ENCODE measurements around the gene SLC7A6OS. TPM values are rescaled to one million over a fixed set of nuclear protein-coding genes. Genes with fewer than 3 reads are reported as not detected.

Gene SLC7A6OS
- total RNA-seq, 1 donor from 2014 or later, result 23.3 TPM

GRCh38 chr16:68297908-68298307 lies 12.8 kb downstream of the SLC7A6OS start:
- Mint-ChIP-seq H3K9me3 (no peaks in the 10 kb centered on the region), H3K27ac (peak overlapping the region; percentile 88), H3K27me3 (ENCODE audit: low read depth) (no peaks in the 10 kb centered on the region), H3K4me3 (no peak overlapping the region), H3K4me1 (peaks cover 34% of the 10 kb centered on the region), H3K36me3 (peaks cover 25% of the 10 kb centered on the region)
- DNase-seq (ENCODE audit: low spot score in 2 of 2, unreplicated experiment in 2 of 2), result no peak
- no peak for TF ChIP-seq CTCF (IDR thresholded peaks at IDR 0.05; ENCODE audit: unreplicated experiment)

- no peak for DNase-seq (ENCODE audit: low spot score in 2 of 2, unreplicated experiment in 2 of 2)
- no peak for TF ChIP-seq CTCF (IDR thresholded peaks at IDR 0.05; ENCODE audit: unreplicated experiment)
- no peak overlapping the region for H3K27ac Mint-ChIP-seq
- no peak overlapping the region for H3K4me3 Mint-ChIP-seq
- H3K9me3 Mint-ChIP-seq, result no peaks in the 10 kb centered on the region
- peaks cover 34% of the 10 kb centered on the region for H3K4me1 Mint-ChIP-seq
- H3K27me3 Mint-ChIP-seq (ENCODE audit: low read depth), result no peaks in the 10 kb centered on the region
- peaks cover 24% of the 10 kb centered on the region for H3K36me3 Mint-ChIP-seq
Observed at GRCh38 chr16:68296693-68297092, 14.1 kb downstream of the SLC7A6OS start.

GRCh38 chr16:68296291-68296690 lies 14.5 kb downstream of the SLC7A6OS start:
- peaks cover 34% of the 10 kb centered on the region for H3K4me1 Mint-ChIP-seq
- H3K27me3 Mint-ChIP-seq (ENCODE audit: low read depth), result no peaks in the 10 kb centered on the region
- H3K9me3 Mint-ChIP-seq, result no peaks in the 10 kb centered on the region
- no peak for TF ChIP-seq CTCF (IDR thresholded peaks at IDR 0.05; ENCODE audit: unreplicated experiment)
- no peak overlapping the region for H3K27ac Mint-ChIP-seq
- no peak for DNase-seq (ENCODE audit: low spot score in 2 of 2, unreplicated experiment in 2 of 2)
- H3K36me3 Mint-ChIP-seq, result peaks cover 25% of the 10 kb centered on the region
- H3K4me3 Mint-ChIP-seq, result no peak overlapping the region

GRCh38 chr16:68292425-68292824 lies 18.3 kb downstream of the SLC7A6OS start:
- Mint-ChIP-seq H3K27me3 (ENCODE audit: low read depth) (no peaks in the 10 kb centered on the region), H3K36me3 (peaks cover 33% of the 10 kb centered on the region), H3K9me3 (no peaks in the 10 kb centered on the region), H3K4me3 (no peak overlapping the region), H3K4me1 (peaks cover 9% of the 10 kb centered on the region), H3K27ac (no peak overlapping the region)
- no peak for DNase-seq (ENCODE audit: low spot score in 2 of 2, unreplicated experiment in 2 of 2)
- no peak for TF ChIP-seq CTCF (IDR thresholded peaks at IDR 0.05; ENCODE audit: unreplicated experiment)

- Mint-ChIP-seq H3K4me3 (no peak overlapping the region), H3K27me3 (ENCODE audit: low read depth) (no peaks in the 10 kb centered on the region), H3K36me3 (peaks cover 31% of the 10 kb centered on the region), H3K27ac (no peak overlapping the region), H3K4me1 (peaks cover 8% of the 10 kb centered on the region), H3K9me3 (no peaks in the 10 kb centered on the region)
- no peak for TF ChIP-seq CTCF (IDR thresholded peaks at IDR 0.05; ENCODE audit: unreplicated experiment)
- no peak for DNase-seq (ENCODE audit: low spot score in 2 of 2, unreplicated experiment in 2 of 2)
Observed at GRCh38 chr16:68291227-68291626, 19.5 kb downstream of the SLC7A6OS start.

GRCh38 chr16:68290450-68290849 lies 20.3 kb downstream of the SLC7A6OS start:
- Mint-ChIP-seq H3K27me3 (ENCODE audit: low read depth) (no peaks in the 10 kb centered on the region), H3K4me3 (no peak overlapping the region), H3K9me3 (no peaks in the 10 kb centered on the region), H3K27ac (peak overlapping the region; percentile 59), H3K36me3 (peaks cover 31% of the 10 kb centered on the region), H3K4me1 (peaks cover 8% of the 10 kb centered on the region)
- no peak for TF ChIP-seq CTCF (IDR thresholded peaks at IDR 0.05; ENCODE audit: unreplicated experiment)
- DNase-seq (ENCODE audit: low spot score in 2 of 2, unreplicated experiment in 2 of 2), result no peak

Measured in mesothelial cell of epicardium (in vitro differentiated cells).